ENCODE measurements around the gene KTN1.

The KTN1 gene

DNA sequence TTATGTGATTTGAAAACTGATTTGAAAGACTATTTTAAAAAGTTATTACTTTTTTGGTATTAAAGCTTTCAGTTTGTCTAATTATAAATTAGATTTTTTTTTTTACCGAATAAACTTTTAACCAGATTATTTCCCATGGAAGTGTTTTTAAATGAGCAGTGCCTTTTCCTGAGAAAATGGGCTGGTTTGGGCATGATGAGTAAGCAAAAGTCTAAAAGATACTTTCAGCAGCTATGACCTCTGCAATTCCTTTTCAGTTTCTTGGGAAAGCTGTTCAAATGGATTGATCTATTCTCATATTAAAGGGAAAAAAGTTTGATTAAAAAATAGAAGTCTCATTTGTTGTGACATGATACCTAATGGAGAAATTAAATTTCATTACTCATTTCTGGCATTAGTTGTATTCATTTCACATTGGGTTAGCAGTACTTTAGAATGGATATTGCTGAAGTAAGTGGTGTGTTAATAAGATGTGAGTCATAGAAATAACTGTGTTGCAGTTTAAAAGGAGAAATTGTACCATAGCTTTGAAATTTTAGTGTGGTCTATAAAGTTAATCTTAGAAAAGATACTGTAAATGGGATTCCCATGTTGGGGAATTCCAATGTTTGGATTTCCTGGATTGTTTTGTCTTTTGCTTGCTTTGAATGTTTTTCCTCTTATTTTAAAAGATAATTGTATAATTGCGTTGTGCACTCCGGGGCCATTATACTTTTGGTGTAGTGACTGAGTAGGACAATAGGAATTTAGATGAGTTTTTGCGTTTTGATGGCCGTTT is 21.0 kb downstream of the KTN1 start:
- H2AFZ ChIP-seq (ENCODE audit: low read depth, low read length) = no peak overlapping the region
- H3K9ac ChIP-seq (ENCODE audit: low read depth, low read length) = no peak overlapping the region
- peaks cover 98% of the 10 kb centered on the region for H3K79me2 ChIP-seq (ENCODE audit: insufficient read depth, low read length)
- no peaks in the 10 kb centered on the region for H3K27me3 ChIP-seq (ENCODE audit: insufficient read depth, low read length, poor library complexity)
- no peak for TF ChIP-seq EZH2 (IDR thresholded peaks at IDR 0.05; ENCODE audit: borderline replicate concordance, low read depth, low read length, severe bottlenecking)
- TF ChIP-seq, protein P1, sequence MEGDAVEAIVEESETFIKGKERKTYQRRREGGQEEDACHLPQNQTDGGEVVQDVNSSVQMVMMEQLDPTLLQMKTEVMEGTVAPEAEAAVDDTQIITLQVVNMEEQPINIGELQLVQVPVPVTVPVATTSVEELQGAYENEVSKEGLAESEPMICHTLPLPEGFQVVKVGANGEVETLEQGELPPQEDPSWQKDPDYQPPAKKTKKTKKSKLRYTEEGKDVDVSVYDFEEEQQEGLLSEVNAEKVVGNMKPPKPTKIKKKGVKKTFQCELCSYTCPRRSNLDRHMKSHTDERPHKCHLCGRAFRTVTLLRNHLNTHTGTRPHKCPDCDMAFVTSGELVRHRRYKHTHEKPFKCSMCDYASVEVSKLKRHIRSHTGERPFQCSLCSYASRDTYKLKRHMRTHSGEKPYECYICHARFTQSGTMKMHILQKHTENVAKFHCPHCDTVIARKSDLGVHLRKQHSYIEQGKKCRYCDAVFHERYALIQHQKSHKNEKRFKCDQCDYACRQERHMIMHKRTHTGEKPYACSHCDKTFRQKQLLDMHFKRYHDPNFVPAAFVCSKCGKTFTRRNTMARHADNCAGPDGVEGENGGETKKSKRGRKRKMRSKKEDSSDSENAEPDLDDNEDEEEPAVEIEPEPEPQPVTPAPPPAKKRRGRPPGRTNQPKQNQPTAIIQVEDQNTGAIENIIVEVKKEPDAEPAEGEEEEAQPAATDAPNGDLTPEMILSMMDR (IDR thresholded peaks at IDR 0.05; ENCODE audit: borderline replicate concordance, extremely low read depth, low read length, poor library complexity, severe bottlenecking) = no peak
- H3K27ac ChIP-seq (ENCODE audit: low read length) = no peak overlapping the region
- no peak overlapping the region for H3K4me2 ChIP-seq (ENCODE audit: insufficient read depth, low read length)
- peaks cover 8% of the 10 kb centered on the region for H3K4me1 ChIP-seq (ENCODE audit: insufficient read depth, low read length)
- ATAC-seq (ENCODE audit: insufficient read depth, low read depth) = no peak
- 0 out of 2 replicates have a peak, but pooled peaks cover 9% of the 10 kb centered on the region for H3K36me3 ChIP-seq (ENCODE audit: insufficient read depth, low read length)
- no peak overlapping the region for H3K4me3 ChIP-seq (ENCODE audit: low read depth in 1 of 2, low read length in 2 of 2)
- no peaks in the 10 kb centered on the region for H3K9me3 ChIP-seq (ENCODE audit: insufficient read depth, low read length, severe bottlenecking)
- H4K20me1 ChIP-seq (ENCODE audit: insufficient read depth, low read length) = peaks cover 40% of the 10 kb centered on the region
- DNase-seq = no peak

DNA sequence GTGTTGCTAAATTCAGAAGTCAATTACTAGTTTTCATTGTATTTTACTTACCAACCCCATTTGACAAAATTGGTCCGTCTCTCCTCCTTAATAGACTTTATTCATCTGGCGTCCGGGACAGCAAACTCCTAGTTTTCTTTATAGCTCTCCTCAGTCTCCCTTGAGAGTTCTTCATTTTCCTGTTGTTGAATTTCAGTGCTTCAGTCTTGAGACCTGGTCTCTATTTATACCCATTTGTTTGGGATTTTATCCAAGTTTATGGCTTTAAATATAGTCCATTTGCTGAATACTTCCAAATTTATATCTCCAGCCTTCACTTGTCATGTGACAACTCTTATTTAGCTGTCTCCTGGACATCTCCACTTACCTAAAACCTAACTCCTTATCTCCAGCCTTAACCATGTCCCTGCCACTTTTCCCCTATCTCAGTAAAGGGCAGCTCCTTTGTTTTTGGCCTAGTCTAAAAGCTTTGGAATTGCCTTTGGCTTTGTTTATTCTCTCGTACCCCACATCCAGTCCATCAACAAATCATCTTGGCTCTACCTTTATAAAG is 23.5 kb downstream of the KTN1 start:
- H3K27ac ChIP-seq (ENCODE audit: low read length) = no peak overlapping the region
- H3K79me2 ChIP-seq (ENCODE audit: insufficient read depth, low read length) = peaks cover 100% of the 10 kb centered on the region
- H3K27me3 ChIP-seq (ENCODE audit: insufficient read depth, low read length, poor library complexity) = no peaks in the 10 kb centered on the region
- peaks cover 39% of the 10 kb centered on the region for H4K20me1 ChIP-seq (ENCODE audit: insufficient read depth, low read length)
- peaks cover 8% of the 10 kb centered on the region for H3K4me1 ChIP-seq (ENCODE audit: insufficient read depth, low read length)
- TF ChIP-seq EZH2 (IDR thresholded peaks at IDR 0.05; ENCODE audit: borderline replicate concordance, low read depth, low read length, severe bottlenecking) = no peak
- TF ChIP-seq, protein P1 (IDR thresholded peaks at IDR 0.05; ENCODE audit: borderline replicate concordance, extremely low read depth, low read length, poor library complexity, severe bottlenecking) = no peak
- H3K4me2 ChIP-seq (ENCODE audit: insufficient read depth, low read length) = no peak overlapping the region
- DNase-seq (no peak), ATAC-seq (ENCODE audit: insufficient read depth, low read depth) (no peak)
- 0 out of 2 replicates have a peak, but pooled peaks cover 7% of the 10 kb centered on the region for H3K36me3 ChIP-seq (ENCODE audit: insufficient read depth, low read length)
- H3K9ac ChIP-seq (ENCODE audit: low read depth, low read length) = no peak overlapping the region
- no peak overlapping the region for H2AFZ ChIP-seq (ENCODE audit: low read depth, low read length)
- H3K9me3 ChIP-seq (ENCODE audit: insufficient read depth, low read length, severe bottlenecking) = no peaks in the 10 kb centered on the region
- no peak overlapping the region for H3K4me3 ChIP-seq (ENCODE audit: low read depth in 1 of 2, low read length in 2 of 2)

DNA sequence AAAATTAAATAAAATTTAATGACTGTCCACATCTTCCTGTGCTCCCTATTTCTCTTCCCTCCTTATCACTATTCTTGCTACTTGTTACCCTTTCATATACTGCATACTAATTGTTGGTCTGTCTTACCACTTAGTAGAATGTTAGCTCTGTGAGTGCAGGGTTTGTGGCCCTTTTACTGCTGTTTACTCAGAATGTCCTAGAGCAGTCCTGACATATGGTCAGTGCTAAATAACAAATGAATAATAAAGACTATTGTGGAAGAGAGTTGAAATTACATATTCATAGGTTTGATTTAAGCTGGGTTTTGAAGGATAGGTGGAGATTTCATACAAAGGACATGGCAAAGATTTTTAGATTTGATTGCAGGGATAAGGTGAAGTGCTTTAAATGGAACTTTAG is 24.5 kb downstream of the KTN1 start:
- DNase-seq (no peak), ATAC-seq (ENCODE audit: insufficient read depth, low read depth) (no peak)
- no peaks in the 10 kb centered on the region for H3K27me3 ChIP-seq (ENCODE audit: insufficient read depth, low read length, poor library complexity)
- TF ChIP-seq, protein P1 (IDR thresholded peaks at IDR 0.05; ENCODE audit: borderline replicate concordance, extremely low read depth, low read length, poor library complexity, severe bottlenecking) = no peak
- TF ChIP-seq EZH2 (IDR thresholded peaks at IDR 0.05; ENCODE audit: borderline replicate concordance, low read depth, low read length, severe bottlenecking) = no peak
- H3K36me3 ChIP-seq (ENCODE audit: insufficient read depth, low read length) = 0 out of 2 replicates have a peak, but pooled peaks cover 7% of the 10 kb centered on the region
- H4K20me1 ChIP-seq (ENCODE audit: insufficient read depth, low read length) = peaks cover 41% of the 10 kb centered on the region
- H3K4me2 ChIP-seq (ENCODE audit: insufficient read depth, low read length) = no peak overlapping the region
- H2AFZ ChIP-seq (ENCODE audit: low read depth, low read length) = no peak overlapping the region
- H3K4me1 ChIP-seq (ENCODE audit: insufficient read depth, low read length) = peaks cover 8% of the 10 kb centered on the region
- no peaks in the 10 kb centered on the region for H3K9me3 ChIP-seq (ENCODE audit: insufficient read depth, low read length, severe bottlenecking)
- no peak overlapping the region for H3K27ac ChIP-seq (ENCODE audit: low read length)
- H3K4me3 ChIP-seq (ENCODE audit: low read depth in 1 of 2, low read length in 2 of 2) = no peak overlapping the region
- no peak overlapping the region for H3K9ac ChIP-seq (ENCODE audit: low read depth, low read length)
- peaks cover 100% of the 10 kb centered on the region for H3K79me2 ChIP-seq (ENCODE audit: insufficient read depth, low read length)
